ENCODE measurements around the gene FBXW11. TPM values are rescaled to one million over a fixed set of nuclear protein-coding genes. Genes with fewer than 3 reads are reported as not detected.

FBXW11 gene
- total and polyA plus RNA-seq, 2 of the 13 experiments (the other 11 are each of a cell fraction or from before 2014, with no cell fraction given): 31.7 to 53.6 TPM

DNA sequence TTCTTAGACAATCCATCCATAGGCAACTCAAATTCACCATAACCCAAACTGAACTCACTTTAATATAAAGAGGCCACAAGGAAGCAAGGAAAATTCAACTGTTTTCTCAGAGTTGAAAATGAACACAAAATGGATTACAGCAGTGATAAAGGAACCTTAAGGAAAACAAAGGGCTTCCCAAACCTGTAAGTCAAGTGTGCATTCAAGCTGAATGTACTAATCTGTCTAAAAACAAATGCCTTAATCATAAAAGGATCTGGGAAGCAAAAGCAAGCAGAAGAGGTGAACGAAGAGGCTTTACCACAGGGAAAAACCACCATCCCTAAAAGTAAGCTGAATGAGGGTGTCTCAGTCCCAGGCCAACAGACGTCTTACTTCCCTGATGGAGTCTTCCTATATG lies 13.6 kb downstream of the FBXW11 start (continued):
- TF ChIP-seq ZNF280B (CRISPR knock-in tag; IDR thresholded peaks at IDR 0.05; ENCODE audit: borderline replicate concordance): no peak
- no peak for TF ChIP-seq UBTF (CRISPR knock-in tag; IDR thresholded peaks at IDR 0.05)
- no peak for TF ChIP-seq ATF7-NPFF (CRISPR knock-in tag; IDR thresholded peaks at IDR 0.05; ENCODE audit: low read depth)
- no peak for TF ChIP-seq ZFAT (CRISPR knock-in tag; conservative IDR thresholded peaks at IDR 0.05)
- no peak for TF ChIP-seq JDP2 (CRISPR knock-in tag; IDR thresholded peaks at IDR 0.05; ENCODE audit: borderline replicate concordance)

- POLR2A ChIA-PET: no interaction called here
- no TSS peak for BruUV-seq (replicated peaks)
- FAIRE-seq (no peak), DNase-seq (ENCODE audit: low spot score) (no peak), ATAC-seq (no peak)
- CTCF ChIA-PET (ENCODE audit: low intra/inter-chr PET ratio, low total read pairs): no interaction called here
- Histone ChIP-seq H3K27me3 (ENCODE audit: control insufficient read depth in 1 of 2, insufficient read depth in 2 of 2, low read length in 2 of 2) (no peaks in the 10 kb centered on the region), H3K4me2 (ENCODE audit: low read depth, low read length) (no peak overlapping the region), H3K27ac (ENCODE audit: extremely low read length, insufficient read depth, low read length) (no peak overlapping the region), H3K4me3 (replicated peaks in 1 of 3; ENCODE audit: insufficient read depth in 1 of 3, low read depth in 2 of 3, low read length in 3 of 3) (no peak overlapping the region), H3K9me3 (ENCODE audit: low read length) (no peaks in the 10 kb centered on the region), H3K36me3 (replicated peaks in 1 of 2; ENCODE audit: control insufficient read depth in 1 of 2, insufficient read depth in 2 of 2, low read length in 2 of 2) (peaks cover 1 to 9% of the 10 kb centered on the region in 2 experiments; a peak in 4 of 5 replicates), H2AFZ (ENCODE audit: low read length) (no peak overlapping the region), H4K20me1 (ENCODE audit: insufficient read depth, low read length) (peaks cover 4% of the 10 kb centered on the region), H3K79me2 (ENCODE audit: insufficient read depth, low read length) (peaks cover 81% of the 10 kb centered on the region), H3K4me1 (ENCODE audit: insufficient read depth, low read length) (peaks cover 16% of the 10 kb centered on the region), H3K9ac (ENCODE audit: insufficient read depth, low read depth, low read length) (no peak overlapping the region)
- intact Hi-C loops (cut with micrococcal nuclease; ENCODE audit: unreplicated experiment): no loop called here
- TF ChIP-seq HNF1B (CRISPR knock-in tag; IDR thresholded peaks at IDR 0.05): no peak
- in situ Hi-C loops (cut with HindIII; ENCODE audit: extremely low pct_ligation_motif_present, low pct_unique_long_range_greater_than_20kb): no loop called here
- 98% methylated on average over 3 of the region's 3 CpGs for WGBS (ENCODE audit: low lambda C conversion rate)
These were observed 14.1 kb downstream of the FBXW11 start for GRCh38 chr5:171992305-171992704.

All from HepG2 (cell line).